Raji (cell line): Measurements from ENCODE around the gene CTBP2.

Experiments used
- POLR2A ChIP-seq: IDR thresholded peaks from 2 replicates; pipeline ENCODE4 v1.6.1; 2011; ENCODE audit warnings: low read depth, low read length, control low read depth; ENCODE audit not compliant: insufficient read depth

Gene CTBP2

GRCh38 chr10:125154529-125154928, 5.8 kb downstream of the CTBP2 start:
- no peak for TF ChIP-seq POLR2A

DNA sequence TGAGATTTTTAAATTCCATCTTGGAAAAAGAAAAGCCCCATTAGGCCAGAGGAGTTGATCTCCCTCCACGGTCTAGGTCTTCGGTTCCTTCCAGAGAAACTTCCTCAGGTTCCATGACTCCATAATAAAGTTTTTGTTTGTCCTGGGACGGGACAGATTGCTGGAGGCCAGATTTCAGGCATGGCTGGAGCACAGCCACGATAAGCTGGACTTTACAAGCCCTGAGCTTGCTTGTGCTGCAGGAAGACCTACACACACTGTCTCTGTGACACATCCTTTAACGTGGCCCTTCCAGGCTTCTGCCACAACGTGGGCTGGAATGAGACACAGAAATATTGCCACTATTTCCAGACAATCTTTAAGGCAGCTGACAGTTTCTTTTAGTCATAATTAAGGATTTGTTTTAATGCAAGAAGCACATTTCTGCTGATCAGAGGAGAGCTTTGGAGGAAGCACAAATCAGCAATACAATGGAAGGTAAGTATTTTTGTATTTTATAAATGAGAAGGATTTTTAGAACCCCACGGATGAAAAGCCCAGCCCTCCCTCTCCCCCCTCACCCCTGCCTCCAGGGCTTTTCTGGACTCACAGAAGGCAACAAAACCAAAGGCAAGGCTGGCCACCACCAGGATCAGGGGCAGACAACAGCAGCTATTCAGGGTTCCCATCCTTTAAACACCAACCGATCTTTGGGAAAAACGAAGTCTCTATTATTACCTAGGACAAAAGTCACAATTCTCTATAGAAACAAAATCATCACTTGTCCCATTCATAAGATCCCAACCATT, 6.5 kb downstream of the CTBP2 start:
- no peak for TF ChIP-seq POLR2A

- no peak for TF ChIP-seq POLR2A
Measured at GRCh38 chr10:125152450-125153368, 7.7 kb downstream of the CTBP2 start.

GRCh38 chr10:125151553-125152449, 8.6 kb downstream of the CTBP2 start:
- TF ChIP-seq POLR2A, result no peak

- no peak for TF ChIP-seq POLR2A
Measured at GRCh38 chr10:125151170-125151552, 9.2 kb downstream of the CTBP2 start.

GRCh38 chr10:125149680-125150047, 10.7 kb downstream of the CTBP2 start:
- no peak for TF ChIP-seq POLR2A

- no peak for TF ChIP-seq POLR2A
Measured at GRCh38 chr10:125149036-125149679, 11.2 kb downstream of the CTBP2 start.

- TF ChIP-seq POLR2A, result no peak
Measured at GRCh38 chr10:125148528-125148927, 11.8 kb downstream of the CTBP2 start.

DNA sequence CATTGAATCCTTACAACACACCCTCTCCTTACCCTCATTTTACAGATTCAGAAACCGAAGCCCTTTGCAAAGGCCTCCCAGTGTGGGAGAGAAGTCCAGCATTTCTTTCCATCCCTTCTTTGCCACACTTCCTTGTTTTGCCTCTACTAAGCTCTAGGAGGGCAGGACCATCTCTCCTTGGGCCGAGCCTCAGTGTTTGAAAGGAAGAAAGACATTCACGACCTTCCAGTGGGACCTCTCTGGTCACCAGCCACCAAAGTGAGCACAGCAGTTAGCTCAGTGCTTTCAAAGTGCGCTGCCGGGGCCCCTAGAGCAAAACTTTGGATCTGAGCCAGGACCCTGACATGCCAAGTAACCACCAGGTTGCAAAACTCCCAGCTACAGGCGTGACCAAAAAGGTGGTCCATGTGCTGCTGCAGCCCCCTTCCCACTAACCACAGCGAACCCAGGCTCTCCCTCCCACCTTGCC, 12.4 kb downstream of the CTBP2 start:
- TF ChIP-seq POLR2A, result no peak

- TF ChIP-seq POLR2A, result no peak
Measured at GRCh38 chr10:125146791-125147579, 13.4 kb downstream of the CTBP2 start.

GRCh38 chr10:125145636-125146035, 14.7 kb downstream of the CTBP2 start:
- TF ChIP-seq POLR2A, result no peak

- no peak for TF ChIP-seq POLR2A
Measured at GRCh38 chr10:125144693-125145623, 15.4 kb downstream of the CTBP2 start.

DNA sequence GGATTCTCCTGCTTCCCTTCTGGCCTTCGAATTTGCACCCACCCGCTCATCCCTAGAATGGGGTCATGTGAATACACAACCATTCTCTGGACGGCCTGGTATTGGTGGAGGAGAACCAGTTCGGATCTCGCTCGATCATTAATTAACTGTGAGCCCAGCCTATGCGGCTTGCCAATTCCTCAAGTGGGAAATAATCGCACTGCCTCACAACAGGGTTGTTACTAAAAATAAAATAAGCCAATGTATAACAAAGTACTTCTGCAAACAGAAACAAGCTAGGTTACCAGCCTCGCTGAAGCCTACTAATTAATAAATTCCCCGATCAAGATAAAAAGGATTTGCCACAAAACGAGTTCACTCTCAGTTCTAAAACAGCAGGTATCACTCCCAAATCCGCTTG, 16.2 kb downstream of the CTBP2 start:
- TF ChIP-seq POLR2A, result no peak
